Keratinocyte (primary cell): Measurements from ENCODE around the gene PID1. TPM values are rescaled to one million over a fixed set of nuclear protein-coding genes. Genes with fewer than 3 reads are reported as not detected.

ENCODE experiments used
- DNase-seq: peaks from one replicate; pipeline ENCODE4 v3.0.0-alpha.2; 2011; ENCODE audit warnings: low read depth, missing footprints, low spot score
- FAIRE-seq: peaks from 2 replicates; lab custom pipeline; 2011; peaks lifted over from hg19 to GRCh38; lab: Jason Lieb, UNC
- H2AFZ ChIP-seq: 2 replicates; pipeline ENCODE4 v1.6.0; 2012; ENCODE audit warnings: low read length, control low read depth, inconsistent platforms; ENCODE audit not compliant: control insufficient read depth
- H3K27ac ChIP-seq: 2 replicates; pipeline ENCODE4 v1.5.1; 2011; ENCODE audit warnings: low read length; ENCODE audit not compliant: control insufficient read depth, insufficient read depth
- H3K27me3 ChIP-seq: 3 replicates; pipeline ENCODE4 v1.6.0; 2011; ENCODE audit warnings: low read length; ENCODE audit not compliant: control insufficient read depth, insufficient read depth; ENCODE audit errors: extremely low read depth
- H3K36me3 ChIP-seq, 2 experiments: 2 replicates in 1 of 2; 3 replicates in 1 of 2; pipeline ENCODE4 v1.5.1; 2011; ENCODE audit warnings: low read length in 2 of 2, mild to moderate bottlenecking in 1 of 2; ENCODE audit not compliant: control insufficient read depth in 2 of 2, insufficient read depth in 2 of 2; ENCODE audit errors: extremely low read depth in 1 of 2
- H3K4me1 ChIP-seq: 3 replicates; pipeline ENCODE4 v1.5.1; 2011; ENCODE audit warnings: low read length; ENCODE audit not compliant: control insufficient read depth, insufficient read depth; ENCODE audit errors: extremely low read depth
- H3K4me2 ChIP-seq: 3 replicates; pipeline ENCODE4 v1.6.0; 2011; ENCODE audit warnings: low read depth, low read length; ENCODE audit not compliant: control insufficient read depth, insufficient read depth; ENCODE audit errors: extremely low read depth
- H3K4me3 ChIP-seq, 3 experiments: fragments of 200-600 bp in 1 of 3; sonication (generic) in 1 of 3; 2 replicates in 2 of 3; 3 replicates in 1 of 3; pipeline ENCODE4 v1.5.1; 2011 to 2016; ENCODE audit warnings: low read length in 3 of 3, mild to moderate bottlenecking in 3 of 3, control low read depth in 2 of 3, inconsistent platforms in 1 of 3, low read depth in 1 of 3, mixed read lengths in 1 of 3, mixed run types in 1 of 3, moderate library complexity in 1 of 3; ENCODE audit not compliant: control insufficient read depth in 2 of 3, insufficient read depth in 2 of 3; ENCODE audit errors: extremely low read depth in 1 of 3
- H3K79me2 ChIP-seq: 2 replicates; pipeline ENCODE4 v1.6.0; 2012; ENCODE audit warnings: low read length; ENCODE audit not compliant: control insufficient read depth, insufficient read depth
- H3K9ac ChIP-seq: 3 replicates; pipeline ENCODE4 v1.6.0; 2011; ENCODE audit warnings: low read length; ENCODE audit not compliant: control insufficient read depth, insufficient read depth; ENCODE audit errors: extremely low read depth
- H3K9me1 ChIP-seq: 3 replicates; pipeline ENCODE4 v1.6.0; 2011; ENCODE audit warnings: low read length; ENCODE audit not compliant: control insufficient read depth, insufficient read depth; ENCODE audit errors: extremely low read depth
- H3K9me3 ChIP-seq: 2 replicates; pipeline ENCODE4 v1.5.1; 2012; ENCODE audit warnings: low read depth, low read length; ENCODE audit not compliant: control insufficient read depth
- H4K20me1 ChIP-seq: 3 replicates; pipeline ENCODE4 v1.6.0; 2011; ENCODE audit warnings: low read length; ENCODE audit not compliant: control insufficient read depth, insufficient read depth; ENCODE audit errors: extremely low read depth
- EZH2 ChIP-seq: IDR thresholded peaks from one replicate; pipeline ENCODE4 v1.6.1; 2012; ENCODE audit warnings: inconsistent platforms, mild to moderate bottlenecking, low read length, moderate library complexity
- dilution Hi-C: fragments of 300-500 bp; cut with MboI; formaldehyde crosslinking; loops from one replicate; pipeline ENCODE4 v1.7.0; 2020; ENCODE audit warnings: low sequenced_read_pairs; ENCODE audit not compliant: extremely low pct_ligation_motif_present
- polyA plus RNA-seq, 5 experiments: library from polyadenylated mRNA; depleted of rRNA in 3 of 5; stranded (reverse) in 3 of 5; stranded (forward) in 1 of 5; unstranded in 1 of 5; fragments of >200 nt; gene quantifications; 1 replicate in 1 of 5; 2 replicates in 3 of 5; 3 replicates in 1 of 5; pipeline versions ENCODE4 v1.2.1 to v1.2.3, GENCODE V29; 2011 to 2012; ENCODE audit warnings: missing spikeins in 2 of 5, low read depth in 1 of 5, low replicate concordance in 1 of 5
- TF ChIP-seq, protein P1 (sequence below), 3 experiments: IDR thresholded peaks in 1 of 3; conservative IDR thresholded peaks in 1 of 3; optimal IDR thresholded peaks in 1 of 3; 2 replicates in 2 of 3; 3 replicates in 1 of 3; pipeline versions ENCODE3 to v1.5.1; 2011; ENCODE audit warnings: low read length in 3 of 3, mild to moderate bottlenecking in 3 of 3, moderate library complexity in 2 of 3, control low read depth in 1 of 3, inconsistent platforms in 1 of 3; ENCODE audit not compliant: insufficient read depth in 2 of 3; ENCODE audit errors: extremely low read depth in 1 of 3

Gene PID1
- polyA plus RNA-seq, 1 donor (not counting 4 experiments of a cell fraction or from before 2014, with no cell fraction given) = 5.4 TPM

GRCh38 chr2:229050133-229050532, 221.0 kb downstream of the PID1 start:
- FAIRE-seq (no peak), DNase-seq (no peak)
- Histone ChIP-seq H3K27me3 (no peaks in the 10 kb centered on the region), H3K4me3 (no peak overlapping the region), H4K20me1 (no peaks in the 10 kb centered on the region), H3K27ac (no peak overlapping the region), H3K9me1 (no peaks in the 10 kb centered on the region), H2AFZ (no peak overlapping the region), H3K36me3 (no peaks in the 10 kb centered on the region), H3K4me1 (no peaks in the 10 kb centered on the region), H3K9me3 (no peaks in the 10 kb centered on the region), H3K79me2 (no peaks in the 10 kb centered on the region), H3K4me2 (no peak overlapping the region), H3K9ac (no peak overlapping the region)
- TF ChIP-seq, protein P1, sequence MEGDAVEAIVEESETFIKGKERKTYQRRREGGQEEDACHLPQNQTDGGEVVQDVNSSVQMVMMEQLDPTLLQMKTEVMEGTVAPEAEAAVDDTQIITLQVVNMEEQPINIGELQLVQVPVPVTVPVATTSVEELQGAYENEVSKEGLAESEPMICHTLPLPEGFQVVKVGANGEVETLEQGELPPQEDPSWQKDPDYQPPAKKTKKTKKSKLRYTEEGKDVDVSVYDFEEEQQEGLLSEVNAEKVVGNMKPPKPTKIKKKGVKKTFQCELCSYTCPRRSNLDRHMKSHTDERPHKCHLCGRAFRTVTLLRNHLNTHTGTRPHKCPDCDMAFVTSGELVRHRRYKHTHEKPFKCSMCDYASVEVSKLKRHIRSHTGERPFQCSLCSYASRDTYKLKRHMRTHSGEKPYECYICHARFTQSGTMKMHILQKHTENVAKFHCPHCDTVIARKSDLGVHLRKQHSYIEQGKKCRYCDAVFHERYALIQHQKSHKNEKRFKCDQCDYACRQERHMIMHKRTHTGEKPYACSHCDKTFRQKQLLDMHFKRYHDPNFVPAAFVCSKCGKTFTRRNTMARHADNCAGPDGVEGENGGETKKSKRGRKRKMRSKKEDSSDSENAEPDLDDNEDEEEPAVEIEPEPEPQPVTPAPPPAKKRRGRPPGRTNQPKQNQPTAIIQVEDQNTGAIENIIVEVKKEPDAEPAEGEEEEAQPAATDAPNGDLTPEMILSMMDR (optimal IDR thresholded peaks at IDR 0.05 in 1 of 3, IDR thresholded peaks at IDR 0.05 in 1 of 3, conservative IDR thresholded peaks at IDR 0.05 in 1 of 3; ENCODE audit: extremely low read depth in 1 of 3, insufficient read depth in 2 of 3, low read length in 3 of 3) = no peak
- no peak for TF ChIP-seq EZH2
- dilution Hi-C loops = no loop called here

DNA sequence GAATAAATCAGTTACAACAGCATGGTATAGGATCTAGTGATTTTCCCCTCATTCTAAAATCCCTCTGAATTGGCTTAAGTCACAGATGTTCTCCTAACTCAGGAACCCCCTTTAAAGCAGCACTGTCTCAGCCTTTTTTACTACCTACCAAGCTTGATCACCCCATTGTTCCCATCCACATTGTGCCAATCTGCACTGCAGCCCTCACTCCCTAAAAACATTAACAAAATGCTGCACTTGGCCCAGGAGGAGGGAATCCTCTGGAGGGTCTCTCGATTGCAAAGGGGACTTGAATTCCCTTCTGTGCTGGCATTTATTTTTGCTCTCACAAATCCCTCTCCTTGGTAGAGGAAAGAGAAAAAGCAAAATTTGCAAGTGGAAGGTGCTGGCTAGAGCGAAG, 223.0 kb downstream of the PID1 start:
- FAIRE-seq = no peak
- Histone ChIP-seq H3K9ac (no peak overlapping the region), H3K9me1 (no peaks in the 10 kb centered on the region), H3K4me3 (no peak overlapping the region), H3K79me2 (no peaks in the 10 kb centered on the region), H2AFZ (no peak overlapping the region), H3K4me1 (no peaks in the 10 kb centered on the region), H3K4me2 (no peak overlapping the region), H4K20me1 (no peaks in the 10 kb centered on the region), H3K9me3 (no peaks in the 10 kb centered on the region), H3K27me3 (no peaks in the 10 kb centered on the region), H3K27ac (no peak overlapping the region), H3K36me3 (no peaks in the 10 kb centered on the region)
- TF ChIP-seq, protein P1 (optimal IDR thresholded peaks at IDR 0.05 in 1 of 3, IDR thresholded peaks at IDR 0.05 in 1 of 3, conservative IDR thresholded peaks at IDR 0.05 in 1 of 3; ENCODE audit: extremely low read depth in 1 of 3, insufficient read depth in 2 of 3, low read length in 3 of 3) = no peak
- TF ChIP-seq EZH2 = no peak
- no peak for DNase-seq
- dilution Hi-C loops = no loop called here
